Measurements from ENCODE around the gene HMX3. TPM values are rescaled to one million over a fixed set of nuclear protein-coding genes. Genes with fewer than 3 reads are reported as not detected.

The HMX3 gene
- total and polyA plus RNA-seq, 2 of the 8 experiments (the other 6 are each of a cell fraction or from before 2014, with no cell fraction given), result 0.05 TPM; not detected in 1

GRCh38 chr10:123180101-123181090 is 44.6 kb downstream of the HMX3 start (continued):
- TF ChIP-seq USF2 (IDR thresholded peaks at IDR 0.05; ENCODE audit: low read length) (no peak), KDM4A (IDR thresholded peaks at IDR 0.05; ENCODE audit: low read depth, low read length, severe bottlenecking) (no peak), POLR2AphosphoS5 (IDR thresholded peaks at IDR 0.05; ENCODE audit: low read depth, low read length) (no peak), BACH1 (IDR thresholded peaks at IDR 0.05; ENCODE audit: low read length) (no peak), EGR1 (IDR thresholded peaks at IDR 0.05; ENCODE audit: borderline replicate concordance, low read depth, low read length) (no peak), GABPA (IDR thresholded peaks at IDR 0.05; ENCODE audit: borderline replicate concordance, insufficient read depth, low read length) (no peak)
